ENCODE measurements around the gene DDIT3. TPM values are rescaled to one million over a fixed set of nuclear protein-coding genes. Genes with fewer than 3 reads are reported as not detected.

The DDIT3 gene
- total and polyA plus RNA-seq, 12 donors = 7.7 to 98.4 (median 48.7) TPM

- Histone ChIP-seq H3K9me3 (replicated peaks in 1 of 3) (no peaks in the 10 kb centered on the region), H3K4me1 (replicated peaks in 1 of 2) (peaks cover 11 to 14% of the 10 kb centered on the region in 2 donors), H3K36me3 (replicated peaks in 1 of 2) (no peaks in the 10 kb centered on the region), H3K27ac (peak overlapping the region in 1 of 5 donors; percentile 86), H3K4me3 (peak overlapping the region in 2 of 4 donors; percentile 7 to 49), H3K27me3 (peaks cover 26% of the 10 kb centered on the region)
- TF ChIP-seq CTCF (IDR thresholded peaks at IDR 0.05) (peak in 2 of 6 experiments; percentile 14), POLR2A (IDR thresholded peaks at IDR 0.05) (no peak)
- intact Hi-C loops (cut with DNase I) = no loop called here
- no peak for DNase-seq
- WGBS, 4 donors = 16 to 25% (median 17%) methylated on average over 12 to 29 of the region's 29 CpGs
Observed at GRCh38 chr12:57476162-57476992, 43.9 kb downstream of the DDIT3 start.

- H3K27ac ChIP-seq = no peak overlapping the region
- no peak for TF ChIP-seq POLR2A (IDR thresholded peaks at IDR 0.05)
- TF ChIP-seq CTCF (IDR thresholded peaks at IDR 0.05) = no peak
- H3K4me3 ChIP-seq = peak overlapping the region in 2 of 4 donors; percentile 7 to 49
- intact Hi-C loops (cut with DNase I) = no loop called here
- H3K9me3 ChIP-seq (replicated peaks in 1 of 3) = no peaks in the 10 kb centered on the region
- H3K36me3 ChIP-seq (replicated peaks in 1 of 2) = no peaks in the 10 kb centered on the region
- DNase-seq = peak in 5 of 7 donors; percentile 43 to 73 (median 59)
- peaks cover 26% of the 10 kb centered on the region for H3K27me3 ChIP-seq
- peaks cover 11 to 14% of the 10 kb centered on the region in 2 donors for H3K4me1 ChIP-seq (replicated peaks in 1 of 2)
- 9 to 20% (median 16%) methylated on average over 31 to 84 of the region's 84 CpGs for WGBS, 4 donors
Observed at GRCh38 chr12:57475271-57476161, 44.8 kb downstream of the DDIT3 start.

- 52 to 72% (median 72%) methylated on average over 6 to 7 of the region's 7 CpGs for WGBS, 4 donors
- Histone ChIP-seq H3K27ac (no peak overlapping the region), H3K27me3 (peaks cover 26% of the 10 kb centered on the region), H3K36me3 (replicated peaks in 1 of 2) (no peaks in the 10 kb centered on the region), H3K9me3 (replicated peaks in 1 of 3) (no peaks in the 10 kb centered on the region), H3K4me1 (replicated peaks in 1 of 2) (peaks cover 11 to 14% of the 10 kb centered on the region in 2 donors), H3K4me3 (peak overlapping the region in 1 of 4 donors; percentile 49)
- intact Hi-C loops (cut with DNase I) = no loop called here
- TF ChIP-seq CTCF (IDR thresholded peaks at IDR 0.05) (no peak), POLR2A (IDR thresholded peaks at IDR 0.05) (no peak)
- no peak for DNase-seq
Observed at GRCh38 chr12:57474862-57475261, 45.5 kb downstream of the DDIT3 start.

- no peaks in the 10 kb centered on the region for H3K36me3 ChIP-seq (replicated peaks in 1 of 2)
- intact Hi-C loops (cut with DNase I) = no loop called here
- no peak for DNase-seq
- no peak overlapping the region for H3K27ac ChIP-seq
- H3K4me1 ChIP-seq (replicated peaks in 1 of 2) = peaks cover 11 to 14% of the 10 kb centered on the region in 2 donors
- 69 to 75% (median 70%) methylated on average over 8 of the region's 8 CpGs for WGBS, 4 donors
- H3K27me3 ChIP-seq = peaks cover 26% of the 10 kb centered on the region
- TF ChIP-seq POLR2A (IDR thresholded peaks at IDR 0.05) (no peak), CTCF (IDR thresholded peaks at IDR 0.05) (no peak)
- no peaks in the 10 kb centered on the region for H3K9me3 ChIP-seq (replicated peaks in 1 of 3)
- no peak overlapping the region for H3K4me3 ChIP-seq
Observed at GRCh38 chr12:57474430-57474829, 45.9 kb downstream of the DDIT3 start.
